SK-N-MC (cell line): Measurements from ENCODE around the gene SNRPA1.

Experiments used
- EZH2 ChIP-seq: fragments of 200-600 bp; sonication (generic); IDR thresholded peaks from one replicate; pipeline ENCODE4 v1.6.1; 2017; ENCODE audit warnings: antibody characterized with exemption
- POLR2AphosphoS5 ChIP-seq: IDR thresholded peaks from 2 replicates; pipeline ENCODE4 v1.6.1; 2012; ENCODE audit warnings: mild to moderate bottlenecking, low read depth, low read length, borderline replicate concordance

DNA sequence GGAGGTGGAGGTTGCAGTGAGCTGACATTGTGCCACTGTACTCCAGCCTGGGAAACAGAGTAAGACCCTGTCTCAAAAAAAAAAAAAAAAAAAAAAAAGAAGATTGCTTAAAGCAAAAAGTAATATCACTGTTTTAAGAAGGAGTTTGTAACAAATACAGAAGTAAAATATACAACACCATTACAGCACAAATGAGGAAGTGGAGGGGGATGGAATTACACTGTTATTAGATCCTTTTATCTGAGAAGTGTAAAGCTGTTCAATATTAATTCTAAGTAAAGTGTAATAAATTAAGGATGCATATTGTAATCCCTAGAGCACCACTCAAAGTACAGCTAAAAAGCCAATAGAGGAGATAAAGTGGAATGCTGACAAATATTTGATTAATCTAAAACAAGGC, 47.0 kb upstream of the SNRPA1 start:
- TF ChIP-seq EZH2 (no peak), POLR2AphosphoS5 (no peak)
